ENCODE results near the gene GYS1.

- TF ChIP-seq CTCF (conservative IDR thresholded peaks at IDR 0.05; ENCODE audit: low read length): no peak
- no peak for TF ChIP-seq EZH2phosphoT487 (IDR thresholded peaks at IDR 0.05; ENCODE audit: borderline replicate concordance)
These were observed 64.7 kb downstream of the GYS1 start for GRCh38 chr19:48928164-48929025.

Data from Loucy (cell line).